Stimulated activated CD4-positive, alpha-beta T cell treated with anti-CD3 and anti-CD28 coated beads, Interleukin-2, amount 100 ng/mL, for 48 hours (primary cell): Measurements from ENCODE around the gene YDJC.
"Not testable (repeated sequence)": the region's sequence is repeated elsewhere in the genome, so short reads cannot be mapped to it uniquely, and the experiment has no call there.

Experiments used
- DNase-seq, 2 donors: peaks; one replicate each; pipeline ENCODE4 v3.0.0-alpha.2; 2020

Gene YDJC

DNA sequence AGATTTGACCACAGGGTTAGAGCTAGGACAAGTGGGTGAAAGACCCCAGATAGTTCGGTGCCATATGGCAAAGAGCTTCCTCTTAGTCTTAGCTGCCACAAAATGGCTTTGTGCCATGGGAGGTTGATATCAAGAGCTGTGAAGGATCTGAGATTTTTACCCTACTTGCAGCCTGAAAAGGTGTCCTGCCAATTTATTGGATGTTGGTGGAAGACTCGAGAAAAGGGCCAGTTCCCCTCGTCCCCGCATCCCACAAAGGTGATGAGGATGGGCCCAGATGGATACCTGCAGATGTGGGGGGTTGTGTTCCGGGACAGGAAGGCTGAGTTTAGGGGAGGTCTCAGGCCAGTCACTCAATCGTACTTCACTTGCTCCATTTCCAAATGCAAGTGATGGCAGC, 27.2 kb downstream of the YDJC start:
- DNase-seq: no peak

DNA sequence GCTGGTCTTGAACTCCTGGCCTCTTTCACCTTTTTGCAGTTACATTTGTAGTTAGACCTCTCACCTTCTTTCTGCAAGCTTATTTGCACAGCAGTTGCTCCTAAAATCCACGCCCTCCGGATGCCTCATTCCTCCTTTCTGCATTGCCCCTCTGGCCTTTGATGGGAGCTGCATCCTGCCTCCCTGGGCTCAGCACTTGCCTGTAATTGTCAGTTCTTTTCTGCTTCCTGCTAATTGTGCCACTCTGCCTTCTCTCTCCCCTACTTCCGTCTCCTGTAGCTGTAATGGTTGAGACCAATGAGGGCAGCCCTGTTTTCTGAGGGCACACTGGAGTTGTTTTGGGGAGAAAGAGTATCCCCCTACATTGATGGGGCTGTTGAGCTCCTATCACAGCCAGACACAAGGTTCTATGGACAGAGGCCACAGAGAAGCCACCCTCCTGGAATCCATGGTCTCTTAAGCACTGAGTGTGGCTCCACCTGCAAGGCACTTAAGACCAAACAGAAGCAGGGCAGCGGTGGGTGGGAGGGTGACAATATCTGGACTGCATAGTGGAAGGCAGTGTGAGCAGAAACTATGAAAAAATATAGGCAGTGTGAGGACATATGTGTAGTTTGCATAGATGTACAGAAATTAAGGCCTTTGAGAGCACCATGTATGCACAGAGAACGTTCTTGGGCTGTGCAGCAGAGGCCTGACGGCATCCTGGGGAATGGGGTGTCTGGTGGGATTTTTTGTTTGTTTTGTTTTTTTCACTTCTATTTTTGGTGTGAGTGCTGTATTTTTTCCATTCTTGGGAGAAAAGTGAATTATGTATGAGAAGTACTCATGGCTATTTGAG, 30.5 kb downstream of the YDJC start:
- no peak for DNase-seq

DNA sequence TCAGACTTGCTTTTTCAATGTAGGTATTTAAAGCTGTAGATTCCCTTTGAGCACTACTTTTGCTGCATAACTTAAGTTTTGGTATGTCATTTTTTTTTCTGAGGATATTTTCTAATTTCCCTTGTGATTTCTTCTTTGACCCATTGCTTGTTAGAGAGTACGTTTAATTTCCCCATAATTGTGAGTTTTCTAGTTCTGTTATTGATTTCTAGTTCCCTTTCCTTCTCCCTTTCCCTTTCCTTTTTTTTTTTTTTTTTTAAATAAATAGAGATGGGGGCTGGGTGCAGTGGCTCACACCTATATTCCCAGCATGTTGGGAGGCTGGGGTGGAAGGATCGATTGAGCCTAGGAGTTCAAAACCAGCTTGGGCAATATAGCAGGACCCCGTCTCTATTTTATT, 31.5 kb downstream of the YDJC start:
- DNase-seq: no peak

DNA sequence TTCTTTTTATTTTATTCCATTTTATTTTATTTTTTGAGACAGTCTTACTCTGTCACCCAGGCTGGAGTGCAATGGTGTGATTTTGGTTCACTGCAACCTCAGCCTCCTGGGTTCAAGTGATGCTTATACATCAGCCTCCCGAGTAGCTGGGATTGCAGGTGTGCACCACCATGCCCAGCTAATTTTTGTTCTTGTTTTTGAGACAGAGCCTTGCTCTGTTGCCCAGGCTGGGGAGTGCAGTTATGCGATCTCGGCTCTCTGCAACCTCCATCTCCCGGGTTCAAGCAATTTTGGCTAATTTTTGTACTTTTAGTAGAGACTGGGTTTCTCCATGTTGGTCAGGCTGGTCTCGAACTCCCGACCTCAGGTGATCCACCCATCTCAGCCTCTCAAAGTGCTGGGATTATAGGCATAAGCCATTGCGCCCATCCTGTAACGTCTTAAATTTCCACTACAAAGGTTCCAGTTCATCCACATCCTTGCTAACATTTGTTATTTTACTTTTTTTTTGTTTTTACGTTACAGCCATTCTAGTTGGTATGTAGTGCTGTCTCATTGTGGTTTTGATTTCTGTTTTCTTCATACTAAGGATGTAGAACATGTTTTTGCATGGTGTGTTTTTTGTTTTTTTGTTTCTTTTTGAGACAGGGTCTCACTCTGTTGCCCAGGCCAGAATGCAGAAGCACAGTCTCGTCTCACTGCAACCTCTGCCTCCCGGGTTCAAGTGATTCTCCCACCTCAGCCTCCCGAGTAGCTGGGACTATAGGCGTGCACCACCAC, 33.3 kb downstream of the YDJC start:
- not testable (repeated sequence) for DNase-seq

DNA sequence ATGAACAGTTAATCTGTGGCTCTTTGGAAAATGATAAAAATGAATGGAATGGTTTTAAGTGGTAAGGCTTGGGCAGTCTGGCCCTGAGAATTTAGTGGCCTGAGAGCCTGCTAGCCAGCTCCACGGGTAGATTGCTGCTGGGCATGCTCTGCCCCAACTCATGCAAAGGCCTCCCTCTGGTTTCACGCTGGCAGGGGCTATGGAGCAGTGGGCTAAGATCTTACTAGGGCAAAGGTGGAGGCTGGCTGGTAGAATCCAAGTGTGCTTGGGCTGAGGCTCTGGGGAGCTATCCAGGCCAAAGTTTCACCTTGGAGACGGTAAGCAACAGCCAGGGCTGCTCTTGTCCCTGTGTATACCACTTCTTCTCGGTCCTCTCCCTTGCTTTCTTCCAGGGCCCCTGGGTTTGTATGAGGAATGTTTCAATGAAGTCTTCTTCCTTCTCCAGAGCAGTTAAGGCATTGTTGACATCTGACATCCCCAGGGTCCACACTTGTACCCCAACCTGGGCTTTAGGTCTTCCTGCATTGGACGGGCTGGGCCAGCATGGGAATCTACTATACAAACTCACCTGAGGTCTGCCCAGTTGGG, 34.9 kb downstream of the YDJC start:
- DNase-seq: no peak

DNA sequence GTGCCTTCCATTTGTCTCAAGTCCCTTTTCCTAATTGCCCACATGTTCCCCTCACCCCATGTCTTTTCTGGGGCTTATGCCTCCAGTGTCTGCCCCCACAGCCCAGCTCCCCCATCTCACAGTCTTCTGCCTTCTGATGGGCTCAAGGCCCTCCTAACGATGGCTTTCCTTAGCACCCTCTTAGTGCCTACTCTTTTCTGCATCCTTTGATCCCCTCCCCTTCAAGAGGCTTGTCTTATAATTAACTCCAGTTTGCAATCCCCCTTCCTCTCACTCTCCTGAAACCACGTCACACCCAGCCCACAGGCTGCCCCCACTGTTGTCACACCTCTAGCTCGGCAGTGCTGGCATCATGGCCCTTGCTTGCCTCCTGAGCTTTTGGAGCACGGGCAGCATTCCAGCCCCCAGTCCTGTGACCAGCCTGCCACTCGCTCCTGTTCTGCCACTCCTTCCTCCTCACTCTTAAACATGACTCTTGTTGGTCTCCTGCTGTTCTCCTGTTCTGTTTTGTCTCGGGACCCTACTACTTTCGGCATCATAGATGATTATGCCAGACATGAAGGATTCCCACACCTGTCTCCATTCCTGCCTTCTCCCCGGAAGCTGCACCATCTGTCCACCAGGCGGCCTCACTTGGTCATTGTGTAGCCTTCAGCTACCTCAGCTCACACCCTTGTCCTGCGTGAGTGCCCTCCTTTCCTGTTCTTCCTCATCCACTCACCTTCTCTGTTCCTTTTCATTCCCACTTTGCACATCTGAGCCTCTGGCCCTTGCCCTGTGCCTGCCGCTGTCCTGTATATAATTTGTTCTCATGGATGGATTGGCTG, 36.2 kb downstream of the YDJC start:
- DNase-seq: no peak

DNA sequence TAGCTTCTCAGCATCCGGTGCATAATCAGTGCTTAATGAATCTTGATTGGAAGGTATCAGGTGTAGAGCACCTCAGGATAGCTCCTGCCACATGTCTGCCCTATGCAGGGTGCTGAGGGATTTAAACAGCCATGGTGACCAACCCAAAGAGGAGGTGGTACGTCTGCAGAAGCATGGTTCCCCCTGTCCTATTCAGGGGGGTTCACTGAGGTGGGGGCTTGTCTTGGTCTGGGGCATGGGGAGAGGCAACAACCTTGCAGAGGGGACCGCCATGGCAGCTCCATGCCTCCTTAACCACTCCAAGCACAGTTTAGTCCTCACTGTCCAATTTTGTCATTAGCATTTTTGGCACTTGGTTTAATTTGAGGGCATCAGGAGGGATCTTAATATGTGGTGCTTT, 37.4 kb downstream of the YDJC start:
- no peak for DNase-seq

DNA sequence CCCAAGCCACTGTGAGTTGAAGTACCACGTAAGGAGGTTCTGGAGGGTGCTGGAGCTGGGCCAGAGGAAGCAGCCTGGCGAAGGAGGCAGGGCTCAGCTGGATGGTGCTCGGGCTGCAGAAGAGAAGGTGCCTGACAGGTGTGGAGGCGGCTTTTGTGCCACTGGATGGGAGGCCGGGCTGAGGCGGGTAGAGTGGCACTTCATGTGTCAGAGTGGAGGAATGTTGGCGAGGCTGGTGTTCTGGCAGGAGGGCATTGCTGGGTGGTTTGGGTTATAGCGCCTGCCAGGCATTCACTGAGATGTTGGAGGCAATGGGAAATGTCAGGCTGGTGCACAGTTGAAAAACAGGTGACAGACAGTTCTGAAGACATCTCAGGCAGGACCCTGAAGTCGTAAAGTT, 38.1 kb downstream of the YDJC start:
- no peak for DNase-seq

DNA sequence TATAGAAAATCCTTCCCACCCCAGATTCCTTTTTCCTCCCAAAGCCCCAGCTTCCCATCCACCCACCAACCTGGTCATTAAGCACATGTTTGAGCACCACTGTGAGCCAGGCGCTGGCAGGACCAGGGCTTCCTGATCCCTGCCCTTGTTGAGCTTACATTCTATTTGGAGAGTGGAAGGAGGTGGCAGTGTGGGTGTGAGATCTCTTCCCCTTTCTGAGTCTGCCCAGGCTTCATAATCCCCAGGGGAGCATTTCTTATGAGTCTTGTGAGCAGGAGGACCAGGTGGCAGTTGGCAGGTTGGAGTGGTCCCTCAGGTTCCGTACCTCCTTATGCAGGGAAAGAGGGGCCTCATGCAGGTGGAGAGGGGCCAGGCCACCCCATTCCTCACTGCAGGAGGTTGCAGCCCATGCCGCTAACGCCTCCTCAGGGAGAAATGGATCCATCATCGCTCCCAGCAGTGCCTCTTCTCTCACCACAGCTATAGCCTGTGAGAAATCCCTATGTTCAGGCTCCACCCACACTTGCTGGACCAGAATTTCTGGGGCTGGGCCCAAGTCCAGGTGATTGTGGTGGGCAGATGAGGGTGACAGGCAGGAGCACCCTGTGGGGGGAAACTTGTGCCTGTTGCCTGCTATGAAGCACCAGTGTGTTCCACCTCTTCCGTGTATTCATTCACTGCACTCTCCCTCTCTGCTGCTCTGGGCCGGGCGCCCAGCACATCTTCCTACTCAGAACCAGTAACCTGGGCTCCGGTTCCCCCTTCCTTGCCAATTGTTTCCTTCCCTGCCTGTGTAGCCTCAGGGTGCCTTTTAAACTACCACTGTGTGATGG, 38.8 kb downstream of the YDJC start:
- DNase-seq: no peak

DNA sequence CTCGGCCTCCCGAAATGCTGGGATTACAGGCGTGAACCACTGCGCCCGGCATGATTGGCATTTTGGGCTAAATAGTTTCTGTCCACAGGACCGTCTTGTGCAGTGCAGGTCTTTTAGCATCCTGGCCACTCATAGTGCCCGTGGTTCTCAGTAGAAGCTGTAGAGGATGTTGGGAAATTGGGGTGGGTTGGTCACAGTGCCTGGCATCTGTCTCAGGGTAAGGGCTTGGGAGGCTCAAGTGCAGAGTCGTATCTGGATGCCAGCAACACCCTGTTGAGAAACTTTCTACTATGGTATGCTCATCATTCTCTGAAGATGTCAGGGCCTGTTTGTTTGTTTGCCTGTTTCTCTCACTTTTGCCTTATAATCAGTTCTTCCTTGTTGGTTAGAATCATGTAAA, 40.4 kb downstream of the YDJC start:
- DNase-seq: no peak

DNA sequence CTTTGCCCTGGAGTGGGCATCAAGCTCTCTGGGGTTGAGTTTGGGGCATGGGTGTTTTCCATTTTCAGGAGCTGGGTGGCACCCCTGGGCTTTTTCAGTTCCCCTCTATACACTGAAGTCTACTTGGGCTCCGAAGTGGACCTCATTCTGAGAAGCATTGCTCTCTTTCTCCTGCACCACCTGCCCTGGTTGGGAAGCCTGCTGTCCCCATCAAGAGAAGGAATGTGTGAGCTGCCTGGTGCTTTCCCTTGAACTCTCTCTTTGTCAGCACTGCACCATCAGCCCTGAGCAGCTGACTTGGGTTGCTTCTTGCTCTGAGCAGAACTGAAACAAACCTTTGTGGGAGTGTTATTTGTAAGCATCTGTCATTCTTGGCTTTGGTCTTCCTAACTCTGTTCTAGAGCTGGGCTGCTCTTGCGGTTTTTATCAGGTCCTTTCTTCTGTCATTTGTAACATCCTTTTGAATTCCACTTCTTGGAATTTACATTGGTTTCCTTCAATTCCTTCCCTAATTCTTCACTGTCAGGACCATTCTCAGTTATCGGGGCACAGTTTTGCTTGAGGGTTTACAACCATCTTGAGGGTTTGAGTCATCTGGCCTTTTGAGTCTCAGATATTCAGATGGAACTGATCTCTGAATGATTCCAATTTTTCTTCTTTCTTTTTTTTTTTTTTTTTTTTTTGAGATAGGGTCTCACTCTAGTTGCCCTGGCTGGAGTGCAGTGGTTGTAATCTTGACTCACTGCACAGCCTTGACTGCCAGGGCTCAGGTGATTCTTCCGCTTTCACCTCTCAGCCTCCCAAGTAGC, 41.8 kb downstream of the YDJC start:
- DNase-seq: peak; percentile 36 to 40

DNA sequence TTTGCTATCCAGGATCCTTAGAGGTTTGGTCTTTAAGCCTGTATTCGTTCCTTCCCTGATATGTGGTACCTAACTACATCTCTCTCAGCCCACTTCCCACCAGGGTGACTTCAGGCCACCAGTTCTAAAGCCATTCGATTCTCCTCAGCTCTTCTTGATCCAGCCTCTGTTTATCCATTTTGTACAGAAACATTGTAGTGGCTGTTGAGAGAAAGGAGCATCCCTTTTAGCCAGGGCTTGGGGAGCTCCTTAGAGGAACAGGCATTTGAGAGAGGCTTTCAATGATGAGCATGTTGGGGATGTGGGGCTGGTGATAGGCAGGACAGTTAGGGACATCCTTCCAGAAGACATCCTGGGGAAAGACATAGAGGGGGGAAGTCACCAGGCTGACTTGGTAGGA, 44.4 kb downstream of the YDJC start:
- DNase-seq: no peak

DNA sequence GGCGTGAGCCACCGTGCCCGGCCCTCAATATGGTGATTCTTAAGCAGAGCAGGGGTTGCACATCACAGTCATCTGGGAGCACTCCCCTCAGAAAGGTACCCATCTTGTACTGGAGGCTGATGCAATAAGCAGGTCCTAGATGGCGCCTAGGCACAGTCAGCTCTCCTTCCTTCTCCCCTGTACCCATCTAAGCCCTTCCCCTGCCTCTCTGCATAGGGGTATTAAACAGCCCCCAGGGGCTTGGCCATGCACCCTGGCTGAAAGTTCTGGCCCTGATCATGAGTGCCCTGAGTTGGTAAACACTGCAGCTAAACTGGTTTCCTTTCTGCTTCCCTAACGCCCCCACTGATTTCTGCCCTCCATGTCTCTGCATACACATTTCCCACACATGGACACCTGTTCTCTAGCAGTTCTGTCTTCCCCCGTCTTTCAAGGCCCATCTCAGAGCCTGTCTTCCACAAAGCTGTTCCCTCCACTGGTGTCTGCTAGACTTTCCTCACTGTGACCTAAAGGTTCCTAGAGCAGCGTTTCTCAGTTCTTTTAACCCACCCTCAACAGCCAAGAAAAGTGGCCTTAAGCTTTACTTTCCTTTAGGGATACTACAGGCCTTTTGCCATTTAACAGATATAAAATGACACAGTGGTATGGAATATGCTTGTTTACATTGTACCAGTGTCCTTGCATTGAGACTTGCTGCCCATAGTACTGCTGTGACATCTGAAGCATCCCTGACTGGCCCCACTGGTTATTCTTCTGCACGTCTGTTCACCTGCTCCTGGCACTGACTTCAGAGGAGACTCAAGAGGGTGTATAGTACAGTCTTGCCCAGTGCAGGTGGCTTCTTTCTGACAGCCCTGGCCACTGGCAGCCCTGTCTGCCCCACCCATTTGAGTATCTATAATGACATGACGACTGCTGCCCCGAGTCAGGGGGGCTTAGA, 46.8 kb downstream of the YDJC start:
- DNase-seq: no peak

DNA sequence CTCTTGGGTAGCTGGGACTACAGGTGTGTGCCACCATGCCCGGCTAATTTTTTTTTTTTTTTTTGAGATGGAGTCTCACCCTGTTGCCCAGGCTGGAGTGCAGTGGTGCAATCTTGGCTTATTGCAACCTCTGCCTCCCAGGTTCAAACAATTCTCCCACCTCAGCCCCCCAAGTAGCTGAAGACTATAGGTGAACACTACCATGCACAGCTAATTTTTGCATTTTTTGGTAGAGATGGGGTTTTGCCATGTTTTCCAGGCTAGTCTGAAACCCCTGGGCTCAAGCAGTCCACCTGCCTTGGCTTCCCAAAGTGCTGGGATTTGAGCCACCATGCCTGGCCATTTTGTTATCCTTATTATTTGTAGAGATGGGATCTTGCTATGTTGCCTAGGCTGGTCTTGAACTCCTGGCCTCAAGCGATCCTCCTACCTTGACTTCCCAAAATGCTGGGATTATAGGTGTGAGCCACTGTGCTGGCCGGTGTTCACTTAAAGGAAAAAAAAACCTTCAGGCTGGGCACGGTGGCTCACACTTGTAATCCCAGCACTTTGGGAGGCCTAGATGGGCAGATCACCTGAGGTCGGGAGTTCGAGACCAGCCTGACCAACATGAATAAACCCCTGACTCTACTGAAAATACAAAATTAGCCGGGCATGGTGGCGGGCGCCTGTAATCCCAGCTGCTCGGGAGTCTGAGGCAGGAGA, 48.7 kb downstream of the YDJC start:
- DNase-seq: not testable (repeated sequence)

DNA sequence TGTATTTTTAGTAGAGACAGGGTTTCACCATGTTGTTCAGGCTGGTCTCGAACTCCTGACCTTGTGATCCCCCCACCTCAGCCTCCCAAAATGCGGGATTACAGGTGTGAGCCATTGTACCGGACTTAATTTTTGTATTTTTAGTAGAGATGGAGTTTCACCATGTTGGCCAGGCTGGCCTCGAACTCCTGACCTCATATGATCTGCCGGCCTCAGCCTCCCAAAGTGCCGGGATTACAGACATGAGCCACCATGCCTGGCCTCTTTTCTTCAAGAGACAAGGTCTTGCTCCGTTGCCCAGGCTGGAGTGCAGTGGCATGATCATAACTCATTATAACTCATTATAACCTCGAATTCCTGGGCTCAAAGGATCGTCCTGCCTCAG, 49.2 kb downstream of the YDJC start:
- DNase-seq: not testable (repeated sequence)

DNA sequence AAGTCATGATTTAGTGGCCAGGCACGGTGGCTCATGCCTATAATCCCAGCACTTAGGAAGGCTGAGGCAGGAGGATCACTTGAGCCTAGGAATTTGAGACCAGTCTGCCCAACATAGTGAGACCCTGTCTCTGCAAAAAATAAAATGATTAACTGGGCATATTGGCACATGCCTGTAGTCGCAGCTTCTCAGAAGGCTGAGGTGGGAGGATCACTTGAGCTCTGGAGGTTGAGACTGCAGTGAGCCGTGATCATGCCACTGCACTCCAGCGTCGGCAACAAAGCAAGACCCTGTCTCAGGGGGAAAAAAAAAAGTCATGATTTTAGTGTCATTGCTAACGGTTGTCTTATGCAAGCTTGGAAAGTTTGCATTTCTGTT, 50.4 kb downstream of the YDJC start:
- no peak for DNase-seq
